Measurements from ENCODE around the gene C16orf95. TPM values are rescaled to one million over a fixed set of nuclear protein-coding genes. Genes with fewer than 3 reads are reported as not detected.

C16orf95 gene
- total and polyA plus RNA-seq, 12 donors = 0.67 to 9.9 (median 5.3) TPM

DNA sequence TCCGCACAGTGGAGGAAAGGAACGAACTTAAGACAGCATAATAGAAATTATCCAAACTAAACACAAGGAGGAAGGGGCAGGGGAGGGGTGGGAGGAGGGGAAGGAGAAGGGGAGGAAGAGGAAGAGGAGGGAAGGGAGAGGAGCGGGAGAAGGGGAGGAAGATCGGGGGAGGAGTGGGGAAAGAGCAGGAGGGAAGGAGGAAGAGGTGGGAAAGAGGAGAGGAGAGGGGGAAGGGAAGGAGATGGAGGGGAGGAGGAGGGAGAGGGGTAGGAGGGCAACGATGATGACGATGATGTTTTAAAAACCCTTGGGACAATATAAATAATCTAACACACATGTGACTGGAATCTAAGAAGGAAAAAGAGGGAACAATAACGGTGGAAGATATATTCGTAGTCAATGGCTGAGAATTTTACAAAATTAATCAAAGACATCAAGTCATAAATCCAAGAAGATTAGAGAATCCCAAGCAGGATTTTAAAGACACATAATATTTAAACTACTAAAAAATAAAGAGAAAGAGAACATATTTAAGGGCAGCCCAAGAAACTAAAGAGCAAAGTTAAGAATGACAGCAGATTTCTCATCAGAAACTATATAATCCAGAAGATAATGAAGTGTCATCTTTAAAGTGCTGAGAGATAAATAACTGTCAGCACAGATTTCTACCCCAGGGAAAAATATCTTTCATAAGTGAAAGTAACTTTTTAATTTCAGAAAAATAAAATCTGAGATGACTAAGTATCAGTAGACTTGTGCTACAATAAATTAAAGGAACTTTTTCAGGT lies 30.2 kb downstream of the C16orf95 start:
- TF ChIP-seq POLR2A (IDR thresholded peaks at IDR 0.05) = no peak
- TF ChIP-seq CTCF (IDR thresholded peaks at IDR 0.05) = no peak
- no peaks in the 10 kb centered on the region for H3K27me3 ChIP-seq
- WGBS, 4 donors = 57 to 77% (median 76%) methylated on average over 8 of the region's 8 CpGs
- no peaks in the 10 kb centered on the region for H3K9me3 ChIP-seq (replicated peaks in 1 of 3)
- no peaks in the 10 kb centered on the region for H3K36me3 ChIP-seq (replicated peaks in 1 of 2)
- no peaks in the 10 kb centered on the region for H3K4me1 ChIP-seq (replicated peaks in 1 of 2)
- no peak overlapping the region for H3K27ac ChIP-seq
- H3K4me3 ChIP-seq = no peak overlapping the region
- no peak for DNase-seq
- intact Hi-C loops (cut with DNase I) = no loop called here

DNA sequence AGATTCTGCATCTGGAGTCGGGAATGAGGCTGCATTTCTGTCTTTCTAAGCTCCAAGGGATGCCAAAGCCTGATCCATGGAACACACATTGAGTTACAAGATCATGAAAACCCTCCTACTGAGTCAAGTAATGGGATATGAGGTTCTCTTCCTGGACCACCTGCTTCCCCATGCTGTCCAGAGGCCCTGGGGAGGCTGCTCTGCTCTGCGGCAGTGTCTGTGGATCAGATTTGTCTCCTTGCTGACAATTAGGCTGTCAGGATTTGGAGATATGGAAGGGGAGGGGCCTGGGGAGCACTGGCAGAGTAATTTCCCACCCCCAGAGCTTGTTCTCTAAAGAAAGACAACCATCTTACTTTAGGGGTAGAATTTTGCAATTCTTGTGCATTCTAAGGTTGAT lies 33.0 kb downstream of the C16orf95 start:
- intact Hi-C loops (cut with DNase I) = no loop called here
- no peaks in the 10 kb centered on the region for H3K27me3 ChIP-seq
- no peak for TF ChIP-seq CTCF (IDR thresholded peaks at IDR 0.05)
- no peak for TF ChIP-seq POLR2A (IDR thresholded peaks at IDR 0.05)
- no peaks in the 10 kb centered on the region for H3K36me3 ChIP-seq (replicated peaks in 1 of 2)
- 73 to 91% (median 83%) methylated on average over 2 of the region's 2 CpGs for WGBS, 4 donors
- DNase-seq = no peak
- H3K4me1 ChIP-seq (replicated peaks in 1 of 2) = no peaks in the 10 kb centered on the region
- no peaks in the 10 kb centered on the region for H3K9me3 ChIP-seq (replicated peaks in 1 of 3)
- no peak overlapping the region for H3K27ac ChIP-seq
- H3K4me3 ChIP-seq = no peak overlapping the region

- 53 to 70% (median 59%) methylated on average over 18 of the region's 18 CpGs for WGBS, 4 donors
- Histone ChIP-seq H3K9me3 (replicated peaks in 1 of 3) (no peaks in the 10 kb centered on the region), H3K4me3 (no peak overlapping the region), H3K27me3 (no peaks in the 10 kb centered on the region), H3K36me3 (replicated peaks in 1 of 2) (no peaks in the 10 kb centered on the region), H3K27ac (no peak overlapping the region), H3K4me1 (replicated peaks in 1 of 2) (no peaks in the 10 kb centered on the region)
- no peak for DNase-seq
- intact Hi-C loops (cut with DNase I) = loop anchor here (2.0 to 10.0 kb wide), 4 partner anchors 204 to 714 kb away; partner anchors contain the start of gene FOXC2 (in 1 of the 2)
- TF ChIP-seq CTCF (IDR thresholded peaks at IDR 0.05) = no peak
Measured at GRCh38 chr16:87279094-87279658, 38.0 kb downstream of the C16orf95 start.

GRCh38 chr16:87278191-87279093 lies 38.8 kb downstream of the C16orf95 start:
- Histone ChIP-seq H3K36me3 (replicated peaks in 1 of 2) (no peaks in the 10 kb centered on the region), H3K4me1 (replicated peaks in 1 of 2) (no peaks in the 10 kb centered on the region), H3K9me3 (replicated peaks in 1 of 3) (no peaks in the 10 kb centered on the region), H3K4me3 (no peak overlapping the region), H3K27ac (no peak overlapping the region), H3K27me3 (no peaks in the 10 kb centered on the region)
- WGBS, 4 donors = 47 to 59% (median 53%) methylated on average over 15 to 38 of the region's 38 CpGs
- TF ChIP-seq POLR2A (IDR thresholded peaks at IDR 0.05) (no peak), CTCF (IDR thresholded peaks at IDR 0.05) (peak; percentile 74 to 92 (median 85))
- intact Hi-C loops (cut with DNase I) = loop anchor here (2.0 to 10.0 kb wide), 4 partner anchors 204 to 714 kb away; partner anchors contain the start of gene FOXC2 (in 1 of the 2)
- DNase-seq = peak; percentile 71 to 90 (median 83)
